Measurements from ENCODE around the gene FGF5.
"Not testable (repeated sequence)": the region's sequence is repeated elsewhere in the genome, so short reads cannot be mapped to it uniquely, and the experiment has no call there.

Gene FGF5

DNA sequence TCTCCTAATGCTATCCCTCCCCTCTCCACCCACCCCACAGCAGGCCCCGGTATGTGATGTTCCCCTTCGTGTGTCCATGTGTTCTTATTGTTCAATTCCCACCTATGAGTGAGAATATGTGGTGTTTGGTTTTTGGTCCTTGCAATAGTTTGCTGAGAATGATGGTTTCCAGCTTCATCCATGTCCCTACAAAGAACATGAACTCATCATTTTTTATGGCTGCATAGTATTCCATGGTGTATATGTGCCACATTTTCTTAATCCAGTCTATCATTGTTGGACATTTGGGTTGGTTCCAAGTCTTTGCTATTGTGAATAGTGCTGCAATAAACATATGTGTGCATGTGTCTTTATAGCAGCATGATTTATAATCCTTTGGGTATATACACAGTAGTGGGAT lies 24.2 kb downstream of the FGF5 start:
- FAIRE-seq; DNase-seq (ENCODE audit: insufficient read length, low spot score): not testable (repeated sequence)

DNA sequence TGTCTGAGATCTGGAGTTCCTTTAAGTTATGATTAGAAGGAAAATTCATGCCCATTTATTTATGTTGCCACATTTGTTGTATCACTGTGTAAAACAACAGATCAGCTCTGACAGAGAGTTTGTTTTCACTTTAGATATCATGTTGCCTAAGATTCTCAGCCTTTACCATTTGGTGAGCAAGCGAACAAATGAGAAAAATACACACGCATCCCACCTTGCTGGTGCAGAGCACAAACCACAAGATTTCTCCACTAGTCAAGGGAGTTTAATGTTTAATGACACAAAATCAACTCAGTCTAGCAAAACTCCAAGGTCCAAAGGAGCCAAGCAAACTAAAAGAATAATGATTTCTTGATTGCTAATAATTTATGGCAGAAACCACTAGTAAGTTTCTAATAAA lies 27.7 kb downstream of the FGF5 start:
- no peak for FAIRE-seq

DNA sequence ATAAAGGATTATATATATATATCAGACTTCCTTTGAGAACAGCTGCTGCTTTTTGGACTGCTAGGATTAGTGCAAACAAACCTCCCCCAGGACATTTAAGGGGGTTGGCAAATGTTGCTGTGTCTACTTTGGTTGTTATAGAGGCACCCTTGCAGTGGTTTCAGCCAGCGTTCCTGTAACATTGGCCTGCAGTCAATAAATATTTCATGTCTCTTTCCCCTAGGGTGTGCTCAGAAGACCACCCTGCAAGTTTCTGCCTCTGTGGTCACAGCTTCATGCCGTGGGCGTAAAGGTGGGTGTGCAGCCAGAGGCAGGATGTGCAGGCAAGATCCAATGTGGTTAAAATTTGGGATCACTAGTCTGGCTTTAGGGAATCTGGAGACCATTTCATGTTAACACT lies 28.9 kb downstream of the FGF5 start:
- FAIRE-seq: no peak

More for the DNA sequence above, 27.7 kb downstream of the FGF5 start:
- DNase-seq (ENCODE audit: insufficient read length, low spot score): no peak

DNA sequence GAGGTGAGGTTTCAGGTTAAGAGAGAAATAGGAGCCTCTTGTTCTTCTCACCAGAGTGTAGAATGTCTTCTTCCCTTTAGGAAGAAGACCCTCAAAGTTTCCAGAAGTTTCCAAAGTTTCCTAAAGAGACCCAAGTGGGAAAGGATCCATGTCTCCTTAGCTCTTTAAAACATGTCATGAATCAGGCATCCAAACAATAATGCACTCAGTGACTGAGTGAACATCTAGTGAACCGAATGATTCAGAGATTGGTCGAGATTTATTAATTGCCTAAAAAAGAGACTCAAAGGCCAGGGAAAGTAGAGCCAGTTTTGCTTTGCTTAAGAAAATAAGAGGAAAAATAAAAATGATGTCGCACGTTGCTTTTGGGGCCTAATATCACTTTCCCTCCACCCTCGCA lies 29.4 kb downstream of the FGF5 start:
- FAIRE-seq: no peak

More for the DNA sequence above, 28.9 kb downstream of the FGF5 start:
- no peak for DNase-seq (ENCODE audit: insufficient read length, low spot score)

DNA sequence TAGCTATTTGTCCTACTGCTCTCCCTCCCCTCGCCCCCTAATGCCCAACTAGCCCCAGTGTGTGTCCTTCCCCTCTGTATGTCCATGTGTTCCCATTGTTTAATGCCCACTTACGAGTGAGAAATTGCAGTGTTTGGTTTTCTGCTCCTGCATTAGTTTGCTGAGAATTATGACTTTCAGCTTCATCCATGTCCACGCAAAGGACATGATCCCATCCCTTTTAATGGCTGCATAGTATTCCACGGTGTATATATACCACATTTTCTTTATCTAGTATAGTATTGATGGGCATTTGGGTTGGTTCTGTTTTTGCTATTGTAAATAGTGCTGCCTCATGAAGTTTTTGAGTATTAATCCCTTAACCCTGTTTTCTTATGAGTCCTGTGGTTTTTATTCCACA lies 35.4 kb downstream of the FGF5 start:
- no peak for FAIRE-seq

More for the DNA sequence above, 29.4 kb downstream of the FGF5 start:
- no peak for DNase-seq (ENCODE audit: insufficient read length, low spot score)

DNA sequence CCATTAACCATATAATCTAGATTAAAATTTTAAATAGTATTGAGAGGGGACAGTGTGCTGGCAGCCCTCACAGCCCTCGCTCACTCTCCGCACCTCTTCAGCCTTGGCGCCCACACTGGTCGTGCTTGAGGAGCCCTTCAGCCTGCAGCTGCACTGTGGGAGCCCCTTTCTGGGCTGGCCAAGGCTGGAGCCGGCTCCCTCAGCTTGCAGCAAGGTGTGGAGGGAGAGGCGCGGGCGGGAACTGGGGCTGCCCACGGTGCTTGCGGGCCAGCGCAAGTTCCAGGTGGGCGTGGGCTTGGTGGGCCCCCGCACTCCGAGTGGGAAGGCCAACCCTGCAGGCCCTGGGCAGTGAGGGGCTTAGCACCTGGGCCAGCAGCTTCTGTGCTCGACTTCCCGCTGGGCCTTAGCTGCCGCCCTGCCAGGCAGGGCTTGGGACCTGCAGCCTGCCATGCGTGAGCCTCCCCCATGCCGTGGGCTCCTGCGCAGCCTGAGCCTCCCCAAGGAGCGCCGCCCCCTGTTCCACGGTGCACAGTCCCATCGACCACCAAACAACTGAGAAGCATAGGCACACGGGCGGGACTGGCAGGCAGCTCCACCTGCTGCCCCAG lies 36.3 kb downstream of the FGF5 start:
- DNase-seq (ENCODE audit: insufficient read length, low spot score): no peak
- no peak for FAIRE-seq

More for the DNA sequence above, 35.4 kb downstream of the FGF5 start:
- no peak for DNase-seq (ENCODE audit: insufficient read length, low spot score)

DNA sequence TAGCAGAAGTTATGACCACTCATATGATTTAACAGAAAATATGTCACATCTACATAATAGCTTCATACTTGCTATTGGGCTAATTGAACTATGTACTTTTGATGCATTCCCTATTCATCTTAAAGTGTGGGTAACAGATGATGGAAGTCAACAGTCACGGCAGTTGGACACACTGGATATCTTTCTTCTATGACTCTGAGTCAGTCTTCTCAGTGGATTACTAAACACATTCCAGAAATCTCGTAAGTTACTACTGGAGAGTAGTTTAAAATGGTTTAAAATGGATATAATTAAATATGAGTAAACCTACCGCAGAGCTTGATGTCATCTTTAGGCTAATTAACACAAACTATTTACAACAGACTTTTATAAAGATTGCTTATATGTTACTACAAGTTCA lies 39.0 kb downstream of the FGF5 start:
- FAIRE-seq: no peak

DNA sequence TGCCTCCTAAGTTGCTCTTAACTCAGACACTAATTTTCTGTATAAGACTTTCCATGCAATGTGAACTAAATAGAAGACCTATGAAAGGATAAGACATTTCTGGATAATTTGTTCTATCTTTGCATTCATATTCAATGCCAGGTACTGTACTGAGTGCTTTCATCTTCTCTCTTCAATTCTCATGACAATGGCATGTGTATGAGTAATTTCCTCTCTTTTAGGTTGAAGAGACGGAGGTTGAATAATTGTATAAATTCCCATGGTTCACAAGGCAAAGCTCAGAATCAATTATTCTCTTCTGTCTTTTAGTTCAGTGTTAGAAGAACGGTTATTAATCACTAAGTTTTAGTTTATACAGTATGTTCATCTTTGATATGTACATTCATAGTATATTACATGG lies 39.8 kb downstream of the FGF5 start:
- no peak for FAIRE-seq
- DNase-seq (ENCODE audit: insufficient read length, low spot score): no peak

More for the DNA sequence above, 39.0 kb downstream of the FGF5 start:
- DNase-seq (ENCODE audit: insufficient read length, low spot score): no peak

DNA sequence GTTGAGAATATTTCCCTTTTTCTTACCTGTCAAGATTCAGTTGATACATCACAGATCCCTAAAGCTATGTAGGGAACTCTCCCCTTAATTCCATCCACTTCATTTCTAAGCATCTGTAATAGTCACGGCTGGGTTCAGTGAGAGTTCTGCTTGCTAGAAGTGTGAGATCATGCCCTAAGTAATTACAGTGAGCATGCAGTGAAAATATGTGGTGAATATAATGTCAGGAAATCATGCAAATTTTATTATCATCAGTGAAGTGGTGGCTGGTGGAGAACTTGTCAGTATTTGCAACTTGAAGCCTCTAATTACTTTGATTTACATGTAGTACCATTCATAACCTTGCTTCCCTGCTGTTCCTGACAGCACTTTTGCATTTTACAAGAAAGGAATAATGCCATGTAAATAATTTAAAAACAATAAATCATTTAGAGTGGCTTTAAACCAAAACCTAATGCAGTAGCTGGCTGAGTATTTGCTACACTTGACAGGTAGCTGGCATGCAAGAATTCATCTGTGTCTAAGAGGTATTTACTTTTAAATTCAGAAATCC lies 40.8 kb downstream of the FGF5 start:
- no peak for DNase-seq (ENCODE audit: insufficient read length, low spot score)
- no peak for FAIRE-seq

DNA sequence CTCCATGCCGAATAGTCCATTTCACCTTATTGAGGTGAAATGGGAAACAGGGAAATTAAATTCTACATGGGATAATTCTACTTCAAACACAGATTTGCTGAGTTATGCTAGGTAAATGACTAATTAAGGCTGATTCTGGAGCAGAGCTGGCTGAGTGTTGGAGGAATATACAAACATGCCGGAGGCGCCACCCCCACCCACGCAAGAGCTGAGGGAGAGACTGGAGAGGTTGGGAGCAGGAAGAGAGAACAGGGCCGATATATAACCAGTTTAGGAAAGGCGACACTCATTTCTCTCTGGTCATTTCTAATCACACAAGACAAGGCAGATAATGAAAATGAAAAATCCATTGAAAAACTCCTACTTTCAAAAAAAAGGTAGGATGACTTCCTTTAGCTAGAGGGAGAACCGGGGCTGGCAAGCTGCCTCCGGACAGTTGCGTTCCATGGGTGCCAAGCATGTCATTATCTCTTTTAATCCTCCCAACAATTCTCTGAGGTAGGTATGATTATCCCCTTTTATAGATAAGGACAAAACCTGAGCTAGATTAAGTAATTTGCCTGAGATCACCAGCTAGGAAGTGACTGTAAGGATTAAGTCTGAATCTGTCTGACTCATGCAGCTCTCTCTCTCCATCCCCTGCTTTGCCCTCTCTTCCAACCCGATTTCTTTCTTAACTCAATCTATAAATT lies 41.5 kb downstream of the FGF5 start:
- DNase-seq (ENCODE audit: insufficient read length, low spot score) (no peak), FAIRE-seq (no peak)

DNA sequence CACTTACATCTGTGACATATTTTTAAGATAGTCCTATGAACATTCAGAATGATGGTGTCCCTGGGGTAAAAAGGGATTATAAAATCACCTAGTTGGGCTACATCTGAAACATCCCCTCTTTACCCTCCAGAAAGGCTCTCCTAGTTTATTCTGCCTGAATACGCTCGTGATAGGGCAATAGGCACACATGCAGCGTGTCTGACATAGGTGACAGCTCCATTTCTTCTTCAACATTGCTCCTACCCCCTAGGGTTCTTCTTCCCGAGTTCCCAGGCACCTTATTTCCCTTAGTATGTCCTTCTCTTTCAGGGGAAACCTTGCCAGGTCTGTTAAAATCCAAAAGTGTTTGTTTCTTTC lies 42.0 kb downstream of the FGF5 start:
- no peak for FAIRE-seq

DNA sequence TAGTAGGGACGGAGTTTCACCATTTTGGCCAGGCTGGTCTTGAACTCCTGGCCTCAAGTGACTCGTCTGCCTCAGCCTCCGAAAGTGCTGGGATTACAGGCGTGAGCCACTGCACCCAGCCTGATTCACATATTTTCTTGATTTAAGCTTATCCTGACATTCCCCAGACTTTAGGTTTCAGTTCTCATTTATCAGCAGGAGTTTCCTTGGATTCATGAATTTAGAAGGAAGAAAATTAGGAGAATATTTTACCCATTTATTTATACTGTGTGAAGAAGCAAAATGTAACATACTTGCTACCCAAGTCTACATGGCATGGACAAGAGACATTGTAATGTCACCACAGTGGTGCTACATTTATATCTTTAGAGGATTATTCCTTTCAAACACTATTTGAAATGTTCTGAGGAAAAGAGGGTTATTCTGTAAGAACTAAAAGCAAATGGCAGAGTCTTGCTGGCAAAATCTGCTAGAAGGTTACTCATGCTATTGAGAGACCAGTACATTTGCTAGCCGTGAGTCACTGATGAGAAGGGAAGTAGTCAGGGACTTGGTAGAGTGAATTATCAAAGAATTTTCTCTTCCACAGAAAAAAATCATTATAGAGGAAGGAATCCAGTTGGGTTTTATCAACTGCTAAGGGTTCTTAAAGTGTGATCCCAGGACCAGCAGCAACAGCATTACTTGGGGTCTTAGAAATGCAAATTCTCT lies 43.0 kb downstream of the FGF5 start:
- FAIRE-seq (no peak), DNase-seq (ENCODE audit: insufficient read length, low spot score) (no peak)

More for the DNA sequence above, 42.0 kb downstream of the FGF5 start:
- no peak for DNase-seq (ENCODE audit: insufficient read length, low spot score)

DNA sequence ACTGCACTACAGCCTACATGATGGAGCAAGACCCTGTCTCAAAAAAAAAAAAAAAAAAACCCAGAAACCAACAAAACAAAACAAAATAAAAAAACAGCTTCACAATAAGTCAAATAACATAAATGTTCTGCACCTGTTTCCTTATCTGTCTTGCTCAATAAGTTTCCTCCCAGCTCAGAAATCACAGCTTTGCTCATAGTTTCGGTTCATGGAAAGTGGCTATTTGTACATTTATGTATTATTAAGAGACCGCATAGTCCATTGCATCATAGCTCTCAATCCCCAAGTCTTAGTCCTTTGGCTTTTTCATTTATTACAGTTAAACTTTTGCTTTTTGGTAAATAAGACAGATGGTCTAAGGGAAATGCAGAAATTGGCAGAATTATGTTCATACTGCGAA lies 44.7 kb downstream of the FGF5 start:
- no peak for DNase-seq (ENCODE audit: insufficient read length, low spot score)
- FAIRE-seq: no peak

DNA sequence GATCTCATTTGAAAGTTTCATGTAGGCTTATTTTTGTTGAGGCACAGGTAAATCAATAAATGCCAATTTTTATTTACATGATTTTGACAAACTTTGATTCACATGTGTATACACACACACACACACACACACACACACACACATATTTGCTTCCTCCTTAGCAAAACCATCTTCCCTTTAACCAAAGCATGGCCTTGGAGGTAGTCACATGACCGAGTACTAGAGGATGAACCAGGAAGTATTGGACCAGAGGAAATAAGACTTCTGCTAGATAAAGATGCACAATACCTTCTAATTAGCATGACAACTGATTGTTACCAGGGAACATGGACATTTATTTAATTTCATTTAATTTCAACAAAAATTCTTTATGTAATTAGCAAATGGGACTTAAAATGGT lies 45.7 kb downstream of the FGF5 start:
- FAIRE-seq: no peak
- no peak for DNase-seq (ENCODE audit: insufficient read length, low spot score)

DNA sequence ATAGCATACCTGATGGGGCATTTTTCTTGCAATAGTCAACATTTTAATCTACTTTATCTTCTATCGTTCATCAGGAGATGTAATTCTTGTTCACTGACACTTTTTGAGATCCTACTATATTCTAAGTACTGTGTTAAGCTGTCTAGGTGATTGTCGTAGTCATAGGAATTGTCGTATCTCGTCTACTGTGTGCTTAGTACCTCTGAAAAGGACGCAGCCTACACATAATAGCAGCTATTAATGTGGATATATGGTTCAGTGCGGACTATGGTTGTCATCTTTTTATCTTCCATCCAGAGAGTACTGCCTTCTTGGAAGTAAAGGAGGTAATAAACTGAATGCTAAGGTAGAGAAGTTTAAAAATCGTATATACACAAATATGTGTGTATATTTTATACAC lies 47.2 kb downstream of the FGF5 start:
- DNase-seq (ENCODE audit: insufficient read length, low spot score): no peak
- no peak for FAIRE-seq

DNA sequence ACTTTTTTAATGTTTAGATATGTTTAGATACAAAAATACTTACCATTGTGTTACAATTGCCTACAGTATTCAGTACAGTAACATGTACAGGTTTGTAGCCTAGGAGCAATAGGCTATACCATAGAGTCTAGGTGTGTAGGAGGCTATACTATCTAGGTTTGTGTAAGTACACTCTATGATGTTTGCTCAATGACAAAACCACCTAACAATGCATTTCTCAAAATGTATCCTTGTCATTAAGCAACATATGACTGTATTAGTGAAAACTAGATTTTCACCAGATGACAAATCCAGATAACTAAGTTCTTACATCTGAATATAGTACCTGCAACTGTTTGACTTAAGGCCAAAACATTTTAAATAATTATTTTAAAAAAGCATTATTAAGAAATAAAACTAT lies 49.4 kb downstream of the FGF5 start:
- DNase-seq (ENCODE audit: insufficient read length, low spot score); FAIRE-seq: not testable (repeated sequence)

DNA sequence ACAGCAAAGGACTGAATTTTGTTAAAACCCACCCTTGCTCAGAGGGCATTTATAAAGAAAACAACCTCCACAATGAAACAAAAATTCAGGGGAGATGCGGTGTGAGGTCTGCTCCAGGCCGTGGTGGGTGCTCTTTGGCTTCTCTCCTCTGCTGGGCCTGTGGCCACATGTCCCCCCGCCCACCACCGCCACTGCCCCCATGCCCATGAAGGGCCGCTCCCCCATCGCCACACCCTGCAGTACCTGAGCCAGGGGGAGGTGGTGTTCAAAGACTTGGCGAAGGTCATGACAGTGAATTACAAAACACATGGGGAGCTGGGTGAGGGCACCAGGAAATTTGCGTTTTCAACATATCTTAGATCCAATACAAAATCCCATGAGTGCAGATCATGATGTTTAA lies 54.9 kb downstream of the FGF5 start:
- FAIRE-seq: no peak
- no peak for DNase-seq (ENCODE audit: insufficient read length, low spot score)

DNA sequence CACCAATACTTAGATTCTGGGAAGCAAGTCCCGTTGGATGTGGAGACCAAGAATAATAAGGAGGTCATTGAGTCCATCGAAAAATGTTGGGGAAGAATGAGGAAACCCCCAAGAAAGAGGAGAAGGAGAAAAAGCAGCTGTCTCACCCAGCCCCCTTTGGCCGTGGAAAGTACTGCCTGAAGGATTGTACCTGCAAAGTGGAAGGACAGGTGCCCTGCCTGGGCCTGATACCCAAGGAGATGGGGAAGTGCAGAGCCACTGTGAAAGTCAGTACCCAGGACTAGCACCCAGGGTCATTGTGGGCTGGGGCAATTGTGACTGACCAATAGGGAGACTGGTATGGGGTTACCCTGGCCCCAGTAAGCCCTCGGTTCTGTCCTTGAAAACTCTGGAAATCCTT lies 55.3 kb downstream of the FGF5 start:
- no peak for DNase-seq (ENCODE audit: insufficient read length, low spot score)
- no peak for FAIRE-seq

DNA sequence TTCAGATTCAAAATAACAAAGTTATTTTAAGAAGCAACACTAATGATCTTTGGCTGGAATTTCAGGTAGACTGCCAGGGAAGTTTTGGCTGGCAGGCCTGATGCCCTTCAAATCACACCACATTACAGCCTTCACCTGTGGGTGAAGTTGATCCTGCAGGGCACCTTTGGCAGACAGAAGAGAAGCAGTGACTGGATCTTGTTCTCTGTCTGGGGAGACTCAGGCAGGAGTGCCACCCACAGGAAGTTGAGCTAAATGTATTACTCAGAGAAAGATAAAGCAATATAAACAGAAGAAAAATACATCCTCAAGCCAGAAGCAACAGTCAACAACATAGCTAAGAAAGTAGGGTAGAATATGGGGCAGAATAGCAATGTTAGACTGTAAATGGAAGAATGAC lies 56.3 kb downstream of the FGF5 start:
- DNase-seq (ENCODE audit: insufficient read length, low spot score) (no peak), FAIRE-seq (no peak)

DNA sequence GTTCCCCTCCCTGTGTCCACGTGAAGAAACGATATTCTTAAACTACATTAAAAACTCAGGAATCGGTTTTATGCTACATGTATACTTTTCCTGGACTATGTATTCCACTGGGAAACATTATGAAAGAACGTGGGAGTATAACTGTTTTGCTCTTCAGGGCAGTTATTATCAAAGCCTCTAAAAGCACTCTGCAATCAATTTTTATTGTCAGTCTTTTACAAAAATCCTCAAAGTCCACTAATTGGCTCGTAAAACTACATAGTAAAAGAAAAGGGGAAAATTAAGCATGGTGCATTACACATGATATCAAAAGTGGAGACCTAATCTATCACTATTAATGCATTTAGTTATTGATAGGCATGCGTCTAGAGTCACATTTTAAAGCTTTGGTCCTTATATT lies 57.7 kb downstream of the FGF5 start:
- no peak for FAIRE-seq
- no peak for DNase-seq (ENCODE audit: insufficient read length, low spot score)

DNA sequence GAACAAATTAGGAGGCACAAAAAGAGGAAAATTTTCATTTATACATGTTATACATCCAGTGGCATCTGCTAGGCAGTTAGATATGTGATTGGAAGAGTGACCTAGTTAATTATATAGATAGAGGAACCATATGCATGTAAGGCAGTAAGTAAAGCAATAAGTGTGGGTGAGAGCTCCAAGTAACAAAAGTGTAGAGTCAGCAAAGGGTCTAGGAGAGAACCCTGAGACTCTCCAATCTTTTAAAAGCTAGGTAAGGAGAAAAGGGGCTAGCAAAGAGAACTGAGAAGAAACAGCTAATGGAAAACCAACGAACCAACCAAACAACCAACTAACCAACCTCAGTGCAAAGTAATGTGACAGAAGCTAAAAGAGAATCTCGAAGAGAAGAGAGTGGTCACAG lies 65.2 kb downstream of the FGF5 start:
- no peak for DNase-seq (ENCODE audit: insufficient read length, low spot score)
- FAIRE-seq: no peak

DNA sequence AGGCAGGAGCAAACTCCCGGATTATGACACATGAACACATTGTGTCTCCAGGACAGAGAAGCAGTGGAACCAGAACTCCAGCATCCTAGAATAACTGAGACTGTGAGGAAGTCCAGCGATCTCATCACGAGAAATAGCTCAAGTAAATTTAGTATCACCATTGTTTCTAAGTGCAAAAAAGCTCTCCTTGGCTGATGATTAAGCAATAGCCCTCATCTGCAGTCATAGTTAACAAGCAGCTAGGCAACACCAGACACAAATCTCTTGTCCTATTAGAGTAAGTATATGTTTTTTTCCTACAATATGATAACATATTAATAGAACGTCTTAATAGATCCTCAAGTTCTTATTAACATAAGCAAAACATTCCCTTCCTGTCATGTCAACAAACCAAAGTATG lies 66.7 kb downstream of the FGF5 start:
- FAIRE-seq: no peak
- no peak for DNase-seq (ENCODE audit: insufficient read length, low spot score)
